Stimulated activated CD4-positive, alpha-beta T cell treated with anti-CD3 and anti-CD28 coated beads, Interleukin-2, amount 100 ng/mL, for 48 hours (primary cell): Measurements from ENCODE around the gene FAM163B.

Experiments used
- DNase-seq, 2 donors: peaks; one replicate each; pipeline ENCODE4 v3.0.0-alpha.2; 2020

FAM163B gene

DNA sequence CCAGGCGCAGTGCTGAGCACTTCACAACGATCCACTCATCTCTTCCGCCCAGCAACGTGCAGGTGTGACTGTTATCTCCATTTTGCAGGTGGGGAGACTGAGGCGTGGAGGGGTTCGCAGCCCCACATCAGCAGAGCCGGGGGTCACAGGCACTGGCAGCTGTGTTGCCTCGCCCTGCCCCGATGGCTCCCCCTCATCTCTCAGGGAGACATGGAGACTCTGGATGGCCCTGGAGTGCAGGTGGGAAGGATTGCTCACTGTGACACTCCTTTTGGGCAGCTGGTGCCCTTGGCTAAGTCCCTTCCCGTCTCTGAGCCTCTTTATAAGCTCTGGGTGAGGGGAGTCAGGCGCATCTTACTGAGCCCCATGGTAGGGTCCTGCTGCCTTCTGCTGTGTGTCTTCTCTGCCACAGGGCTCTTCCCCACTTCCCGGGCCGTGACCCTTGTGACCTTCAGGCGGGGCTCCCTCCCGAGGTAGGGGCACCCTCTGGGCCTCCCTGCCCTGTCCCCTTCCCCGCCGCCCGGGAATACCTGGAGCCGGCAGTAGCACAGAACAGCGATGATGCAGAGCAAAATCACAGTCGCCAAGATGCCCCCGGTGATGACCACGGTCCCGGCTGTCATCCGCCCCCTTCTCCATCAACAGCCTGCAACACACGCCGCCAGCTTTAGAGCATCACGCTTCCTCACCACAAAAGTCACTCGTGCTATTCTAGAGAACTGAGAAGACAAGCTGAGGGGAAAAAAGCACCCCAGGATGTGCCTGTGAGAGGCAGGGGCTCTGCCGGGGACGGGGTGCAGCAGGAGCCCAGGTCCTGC is 29.4 kb downstream of the FAM163B start:
- no peak for DNase-seq

DNA sequence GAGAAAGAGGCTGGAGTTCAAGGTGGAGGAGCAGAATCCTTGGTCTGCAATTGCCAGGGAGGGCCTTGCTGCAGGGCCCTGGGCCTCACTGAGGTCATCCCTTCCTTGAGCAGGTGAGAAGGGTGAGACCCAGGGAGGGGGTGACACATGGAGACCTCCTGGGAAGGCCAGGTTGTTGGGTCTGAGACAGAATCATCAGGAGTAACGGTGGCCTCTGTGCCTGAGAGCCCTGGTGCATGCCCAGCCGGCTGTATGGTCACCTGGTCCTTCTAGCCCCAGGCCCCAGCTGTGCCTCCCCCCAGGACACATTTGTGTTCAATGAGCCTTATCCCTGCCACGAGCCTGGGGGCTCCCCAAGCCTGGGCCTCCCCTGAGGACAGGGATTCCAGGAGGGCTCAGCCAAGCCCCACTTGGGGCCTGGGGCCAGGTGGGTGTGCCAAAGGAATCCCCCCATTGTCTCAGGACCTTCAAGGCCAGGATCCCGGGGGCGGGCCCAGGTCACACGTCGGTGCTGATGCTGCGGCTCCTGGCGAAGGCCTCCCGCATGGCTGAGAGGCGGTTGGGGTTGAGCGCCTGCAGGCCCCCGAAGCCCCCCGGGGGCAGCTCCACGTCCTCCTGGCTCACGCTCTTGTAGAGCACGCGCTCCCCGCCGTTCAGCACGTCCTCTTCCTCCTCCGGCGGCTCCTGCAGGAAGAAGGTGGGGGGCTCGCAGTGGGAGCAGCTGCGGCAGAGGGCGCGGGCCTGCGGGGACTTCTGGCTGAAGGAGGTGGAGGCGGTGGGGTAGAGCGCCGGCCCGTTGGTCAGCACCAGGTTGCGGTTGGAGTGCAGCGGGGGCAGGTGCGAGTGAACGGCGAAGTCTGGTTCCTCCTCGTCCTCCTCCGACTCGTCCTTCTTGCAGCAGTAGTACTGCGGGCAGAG is 30.4 kb downstream of the FAM163B start:
- DNase-seq, result no peak

DNA sequence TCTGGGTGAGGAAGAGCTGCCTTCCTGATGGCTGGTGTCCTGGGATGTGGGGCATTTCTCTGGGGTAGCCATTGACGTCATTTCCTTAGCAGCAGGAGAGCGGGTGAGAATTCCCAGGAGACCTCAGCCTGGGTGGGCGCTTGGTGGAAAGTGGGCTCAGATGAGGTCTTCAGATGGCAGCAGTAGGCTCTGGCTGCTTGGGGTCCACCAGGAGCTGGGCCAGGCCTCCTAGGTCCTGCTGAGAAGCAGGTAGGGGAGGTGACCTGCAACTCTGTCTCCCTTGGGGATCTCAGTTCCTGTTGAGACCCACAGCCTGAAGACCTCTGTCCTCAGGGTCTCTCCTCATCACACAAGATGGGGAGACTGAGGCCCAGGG is 31.5 kb downstream of the FAM163B start:
- DNase-seq, result no peak

DNA sequence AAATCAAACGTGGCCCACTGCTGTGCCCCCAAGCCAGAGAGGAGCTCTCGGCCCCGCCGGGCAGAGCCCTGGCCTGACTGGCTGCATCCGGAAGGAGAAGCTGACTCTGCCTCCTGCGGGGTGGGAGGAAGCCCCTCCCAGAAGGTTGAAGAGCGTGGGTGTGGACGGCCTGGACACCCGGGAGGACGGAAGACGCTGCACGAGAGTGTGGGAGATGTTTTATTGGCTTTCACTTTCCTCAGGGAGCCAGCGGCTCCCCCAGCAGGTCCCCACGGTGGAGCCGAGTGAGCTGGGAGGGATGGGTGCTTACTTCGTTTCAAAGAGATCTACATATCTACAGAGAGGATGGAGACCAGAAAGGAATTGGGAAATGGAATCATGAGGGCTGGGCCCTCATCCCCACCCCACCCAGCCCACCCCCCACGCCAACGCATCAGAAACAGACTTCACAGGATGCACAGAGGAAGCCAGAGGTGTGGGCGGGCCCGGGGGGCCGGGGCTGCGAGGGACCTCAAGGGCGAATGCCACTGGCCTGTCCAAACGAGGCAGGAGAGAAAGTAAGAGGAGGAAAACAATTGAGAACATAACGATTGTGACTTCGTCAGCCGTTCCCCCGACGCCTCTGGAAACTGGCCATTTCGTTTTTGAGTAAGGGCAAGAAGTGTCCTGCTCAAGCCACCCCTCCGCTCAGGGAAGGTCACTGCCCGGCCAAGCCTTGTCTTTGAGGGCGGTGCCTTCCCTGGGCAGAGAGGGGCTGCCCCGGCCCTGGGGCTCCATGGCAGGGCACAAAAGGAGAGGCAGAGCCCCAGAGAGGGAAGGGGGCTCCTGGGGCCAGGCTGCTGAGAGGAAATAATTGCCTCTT is 32.1 kb downstream of the FAM163B start:
- no peak for DNase-seq

DNA sequence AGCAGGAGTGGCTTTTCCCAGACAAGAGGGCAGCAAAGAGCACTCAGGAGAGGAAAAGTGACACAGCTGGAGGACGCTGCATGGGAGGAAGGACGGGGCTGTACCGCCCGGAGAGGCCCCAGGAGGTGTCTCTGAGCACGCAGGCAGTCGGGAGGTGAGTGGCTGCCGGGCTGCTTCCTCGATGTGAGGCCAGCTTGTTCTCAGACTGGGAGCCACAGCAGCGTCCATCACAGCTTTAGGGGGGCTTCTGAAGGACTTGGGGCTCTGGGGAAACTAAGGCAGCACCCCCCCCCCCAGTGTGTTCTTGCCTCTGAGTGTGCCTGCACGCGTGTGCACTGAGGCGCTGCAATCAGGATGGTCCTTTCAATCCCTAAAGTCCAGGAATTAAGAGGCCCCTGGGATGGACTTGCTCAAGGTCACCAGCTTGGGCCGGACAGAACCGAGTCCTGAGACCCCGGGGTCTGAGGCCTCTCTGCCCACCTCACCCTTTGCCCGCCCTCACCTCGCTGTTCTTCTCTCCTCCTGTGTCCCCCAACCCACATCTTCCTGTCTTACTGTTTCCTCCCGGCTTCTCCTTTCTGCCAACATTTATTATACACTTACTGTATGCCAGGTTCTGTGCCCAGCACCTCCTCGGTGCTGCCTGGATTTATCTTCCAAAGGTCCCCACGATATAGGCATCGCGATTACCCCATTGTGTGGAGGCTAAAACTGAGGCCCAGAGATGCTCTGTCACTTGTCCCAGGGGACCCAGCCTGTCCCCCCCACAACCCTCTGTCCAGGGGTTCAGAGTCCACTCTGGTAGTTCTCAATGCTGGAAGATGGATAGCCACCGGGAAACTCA is 32.9 kb downstream of the FAM163B start:
- no peak for DNase-seq

DNA sequence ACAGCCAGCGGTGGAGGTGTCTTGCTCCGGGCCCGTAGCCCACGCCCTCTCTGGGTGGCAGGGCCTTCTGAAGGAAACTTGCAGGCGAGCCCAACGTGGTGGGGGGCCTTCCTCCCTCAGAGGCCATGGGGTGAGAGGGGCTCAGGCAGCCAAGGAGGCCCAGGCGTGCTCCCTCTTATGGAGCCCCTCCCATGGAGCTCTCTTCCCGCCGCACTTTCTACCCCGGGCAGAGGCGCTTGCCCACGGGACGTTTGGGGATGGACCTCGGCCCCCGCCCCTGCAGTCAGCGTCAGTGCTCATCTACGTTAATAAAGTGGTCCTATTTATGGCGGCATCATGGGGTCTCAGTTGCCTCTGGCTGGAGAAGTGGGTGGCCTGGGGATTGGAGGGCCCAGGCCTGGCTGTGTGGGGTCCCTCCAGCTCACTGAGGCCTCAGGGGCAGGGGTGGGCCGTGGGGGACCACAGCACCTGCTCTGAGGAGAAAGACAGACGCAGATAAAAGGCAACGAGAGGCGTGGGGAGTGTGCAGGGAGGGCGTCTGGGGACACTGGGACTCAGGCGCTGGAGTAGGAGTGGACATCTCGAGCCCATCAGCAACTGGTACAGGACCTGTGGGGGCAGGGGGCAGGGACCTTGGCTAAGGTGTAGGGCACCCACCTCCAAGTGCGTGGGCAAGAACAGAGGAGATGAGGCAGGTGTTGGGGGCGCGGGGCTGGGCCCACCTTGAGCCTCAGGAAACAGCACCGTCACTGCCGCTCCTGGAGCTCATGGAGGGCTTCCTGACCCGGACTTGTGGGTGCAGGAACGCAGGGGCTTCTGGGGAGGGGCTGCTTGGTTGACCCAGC is 33.8 kb downstream of the FAM163B start:
- no peak for DNase-seq

DNA sequence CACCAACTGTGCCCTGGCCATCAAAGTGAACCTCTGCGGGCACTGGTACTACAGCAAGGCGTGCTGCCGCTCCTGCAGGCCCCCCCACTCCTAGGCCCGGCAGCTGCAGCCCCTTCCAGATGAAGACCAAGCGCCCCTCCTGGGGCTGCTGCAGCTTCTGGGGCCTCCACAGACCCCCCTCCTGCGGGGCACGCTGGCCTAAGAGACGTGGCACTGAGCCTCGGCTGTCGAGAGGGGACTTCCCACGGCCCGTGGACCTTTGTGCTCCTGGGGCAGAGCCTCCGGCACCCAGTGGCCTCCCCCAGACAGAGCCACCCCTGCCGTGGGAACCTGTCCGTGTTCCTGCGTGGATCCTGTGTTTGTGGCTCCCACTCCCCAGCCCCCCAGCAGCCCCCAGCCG is 34.4 kb downstream of the FAM163B start:
- no peak for DNase-seq

DNA sequence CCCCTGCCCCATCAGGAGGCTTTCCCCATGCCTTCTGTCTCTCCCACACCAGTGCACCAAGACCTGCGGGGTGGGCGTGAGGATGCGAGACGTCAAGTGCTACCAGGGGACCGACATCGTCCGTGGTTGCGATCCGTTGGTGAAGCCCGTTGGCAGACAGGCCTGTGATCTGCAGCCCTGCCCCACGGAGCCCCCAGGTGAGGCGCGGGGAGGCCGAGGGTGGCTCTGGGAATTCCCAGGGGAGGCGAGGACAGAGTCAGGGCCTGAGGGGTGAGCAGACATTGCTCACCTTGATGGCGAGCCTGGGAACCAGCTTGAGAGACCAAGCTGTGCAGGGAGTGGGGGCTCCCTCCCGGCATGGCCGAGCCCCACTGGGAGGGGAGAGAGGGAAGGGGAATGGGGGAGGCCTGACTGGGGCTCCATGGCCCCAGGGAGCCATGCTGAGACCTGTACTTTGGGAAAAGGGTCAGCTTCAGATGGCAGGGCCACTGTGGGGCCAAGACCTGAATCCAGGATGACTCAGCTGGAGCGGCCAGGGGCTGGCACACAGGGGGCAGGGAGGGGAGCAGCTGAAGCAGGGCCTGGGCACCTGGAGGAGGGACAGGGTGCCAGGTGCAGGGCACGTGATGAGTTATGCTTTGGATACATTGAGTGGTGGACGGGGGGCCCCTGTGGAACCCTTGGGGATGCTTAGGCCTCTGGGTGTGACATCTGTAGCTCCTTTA is 35.2 kb downstream of the FAM163B start:
- DNase-seq, result no peak

DNA sequence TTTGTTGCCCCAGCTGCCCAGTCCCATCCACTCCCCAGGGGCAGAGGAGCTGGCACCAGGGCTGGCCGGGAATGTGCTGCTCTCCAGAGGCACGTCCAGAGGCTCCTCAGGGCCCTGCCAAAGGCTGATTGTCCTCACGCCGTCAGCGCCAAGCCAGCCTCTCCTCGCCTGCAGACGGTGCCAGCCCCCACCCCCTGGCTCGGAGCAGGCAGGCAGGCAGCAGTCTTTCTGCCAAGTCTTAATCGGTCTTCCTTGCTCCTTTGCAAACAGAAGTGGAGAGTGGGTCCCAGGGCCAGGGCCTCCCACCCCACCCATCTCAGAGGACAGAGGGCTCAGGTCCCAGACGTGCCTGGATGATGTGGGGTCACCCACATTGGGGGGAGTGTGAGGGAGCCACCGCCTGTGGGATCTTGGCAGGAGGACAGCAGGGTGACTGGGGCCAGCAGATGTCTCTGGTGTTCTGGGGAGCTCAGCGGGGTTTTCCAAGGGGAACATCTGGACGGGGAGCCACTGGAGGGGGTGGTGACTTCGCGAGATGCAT is 36.3 kb downstream of the FAM163B start:
- DNase-seq, result no peak

DNA sequence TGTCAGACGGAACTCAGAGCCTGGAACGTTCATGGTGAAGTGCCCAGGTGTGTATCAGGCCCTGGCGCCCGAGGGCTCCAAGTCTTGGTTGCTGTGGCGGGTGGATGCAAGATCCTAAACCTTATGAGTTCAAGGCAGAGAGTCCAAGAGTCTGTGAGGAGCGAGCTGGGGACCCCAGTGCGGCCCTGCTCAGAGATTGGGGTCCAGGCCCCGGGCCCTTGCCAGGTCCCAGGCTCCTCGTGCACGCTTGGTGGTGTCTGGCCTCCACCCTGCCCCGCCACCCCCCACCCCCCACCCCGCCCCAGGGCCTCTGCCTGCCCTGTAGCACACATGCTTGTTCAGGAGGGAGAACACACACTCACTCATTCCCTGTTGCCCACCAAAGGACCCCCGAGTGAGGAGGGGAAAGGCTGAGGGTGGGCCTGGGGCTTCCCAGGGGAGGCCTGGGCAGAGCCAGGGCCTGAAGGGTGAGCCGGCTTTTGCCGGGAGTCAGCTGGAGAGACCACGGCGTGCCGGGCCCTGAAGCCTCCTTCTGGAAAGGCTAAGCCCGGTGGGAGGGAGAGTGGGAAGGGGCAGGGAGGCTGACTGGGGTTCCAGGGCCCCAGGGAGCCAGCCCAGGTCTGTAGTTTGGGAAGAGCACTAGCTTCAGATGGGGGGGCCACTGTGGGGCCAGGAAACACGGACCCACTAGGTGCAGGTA is 37.1 kb downstream of the FAM163B start:
- DNase-seq, result no peak

DNA sequence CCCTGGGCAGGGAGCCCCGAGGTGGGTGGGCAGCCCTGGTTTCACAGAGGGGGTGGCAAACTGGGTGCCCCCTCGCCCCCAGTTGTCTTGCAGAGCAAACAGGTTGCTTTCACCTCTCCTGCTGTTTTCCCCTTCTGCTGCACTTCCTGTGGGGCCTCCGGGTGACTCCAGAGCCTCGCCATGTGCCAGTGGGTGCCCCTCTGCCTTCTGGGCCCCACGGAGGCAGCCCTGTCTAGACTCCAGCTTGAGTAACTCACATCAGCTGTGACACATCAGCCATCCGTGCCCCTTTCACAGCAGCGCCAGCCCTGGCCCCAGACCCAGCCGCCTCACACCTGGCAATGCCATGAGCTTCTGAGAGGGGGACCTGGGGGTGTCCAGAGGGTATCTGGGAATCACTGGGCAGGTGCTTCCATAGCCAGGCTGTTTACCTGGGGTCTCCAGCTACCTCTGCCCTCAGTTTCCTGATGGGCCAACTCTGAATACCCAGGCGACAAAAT is 37.7 kb downstream of the FAM163B start:
- no peak for DNase-seq

DNA sequence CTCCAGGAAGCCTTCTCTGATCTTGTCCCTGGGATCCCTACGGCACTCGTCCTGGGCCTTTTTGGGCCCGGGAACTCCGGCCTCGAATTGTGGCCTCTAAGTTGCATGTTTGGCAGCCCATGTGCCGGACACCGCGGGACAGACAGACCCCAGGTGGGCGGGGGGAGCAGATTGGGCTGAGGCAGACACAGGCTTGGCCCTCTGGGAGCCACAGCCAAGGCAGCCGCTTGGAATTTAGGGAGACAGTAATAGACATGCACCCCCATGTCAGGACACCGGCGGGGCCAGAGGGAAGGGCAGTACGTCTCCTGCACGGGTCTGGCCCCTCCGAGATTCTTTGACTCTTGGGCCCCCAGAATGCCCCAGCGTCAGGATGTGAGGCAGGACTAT is 38.5 kb downstream of the FAM163B start:
- DNase-seq, result no peak

DNA sequence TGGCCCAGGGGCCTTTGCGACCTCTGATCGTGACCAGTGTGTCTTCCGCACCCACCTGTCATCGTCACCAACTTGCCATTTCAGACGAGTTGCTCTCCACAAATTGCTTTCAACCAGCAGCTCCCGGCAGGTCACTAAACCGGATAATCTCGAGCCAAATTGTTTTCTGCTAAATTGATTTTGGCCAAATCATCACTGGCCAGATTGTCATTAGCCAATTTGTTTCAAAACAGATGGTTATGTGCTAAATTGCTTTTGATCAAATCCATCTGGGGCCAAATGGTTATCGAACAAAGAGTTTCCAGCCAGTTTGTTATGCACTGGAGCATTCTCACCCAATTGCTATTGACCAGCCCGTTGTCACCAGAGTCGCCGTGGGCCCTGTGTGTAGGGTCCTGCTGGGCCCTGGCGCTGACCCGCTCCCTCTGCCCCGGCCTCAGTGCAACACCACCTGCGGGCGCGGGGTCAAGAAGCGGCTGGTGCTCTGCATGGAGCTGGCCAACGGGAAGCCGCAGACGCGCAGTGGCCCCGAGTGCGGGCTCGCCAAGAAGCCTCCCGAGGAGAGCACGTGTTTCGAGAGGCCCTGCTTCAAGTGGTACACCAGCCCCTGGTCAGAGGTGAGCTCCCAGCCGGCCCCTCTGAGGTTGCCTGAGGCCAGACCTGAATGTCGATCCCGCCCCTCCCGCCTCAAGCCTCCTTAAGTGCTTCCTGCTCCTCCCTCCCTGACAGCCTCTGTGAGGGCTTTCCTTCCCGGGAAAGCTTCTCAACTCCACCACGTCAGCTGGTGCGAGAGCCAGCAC is 39.1 kb downstream of the FAM163B start:
- DNase-seq, result no peak

DNA sequence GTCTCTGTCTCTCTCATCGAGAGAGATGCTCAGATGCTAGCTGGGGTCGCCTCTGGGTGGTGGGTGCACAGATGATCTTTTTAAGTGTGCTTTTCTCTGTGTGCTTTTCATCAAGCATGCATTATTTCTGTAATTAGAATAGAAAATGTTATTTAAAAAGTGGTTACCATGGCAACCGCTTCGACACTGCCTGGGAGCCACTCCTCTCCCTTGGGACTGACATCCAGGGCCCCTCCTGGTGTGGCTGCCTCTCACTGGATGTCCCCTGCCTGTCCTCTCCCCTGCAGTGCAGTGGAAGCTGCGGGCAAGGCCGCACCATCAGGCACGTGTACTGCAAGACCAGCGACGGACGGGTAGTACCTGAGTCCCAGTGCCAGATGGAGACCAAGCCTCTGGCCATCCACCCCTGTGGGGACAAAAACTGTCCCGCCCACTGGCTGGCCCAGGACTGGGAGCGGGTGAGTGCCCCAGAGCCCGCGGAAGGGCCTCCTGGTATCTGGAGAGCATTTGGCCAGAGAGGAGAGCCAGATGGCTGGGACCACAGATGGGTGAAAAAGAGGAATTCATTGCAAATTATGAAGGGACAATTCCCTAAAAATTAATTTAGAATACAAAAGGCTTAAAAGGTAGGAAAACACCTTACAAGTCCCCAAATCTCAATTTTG is 39.9 kb downstream of the FAM163B start:
- DNase-seq, result no peak

DNA sequence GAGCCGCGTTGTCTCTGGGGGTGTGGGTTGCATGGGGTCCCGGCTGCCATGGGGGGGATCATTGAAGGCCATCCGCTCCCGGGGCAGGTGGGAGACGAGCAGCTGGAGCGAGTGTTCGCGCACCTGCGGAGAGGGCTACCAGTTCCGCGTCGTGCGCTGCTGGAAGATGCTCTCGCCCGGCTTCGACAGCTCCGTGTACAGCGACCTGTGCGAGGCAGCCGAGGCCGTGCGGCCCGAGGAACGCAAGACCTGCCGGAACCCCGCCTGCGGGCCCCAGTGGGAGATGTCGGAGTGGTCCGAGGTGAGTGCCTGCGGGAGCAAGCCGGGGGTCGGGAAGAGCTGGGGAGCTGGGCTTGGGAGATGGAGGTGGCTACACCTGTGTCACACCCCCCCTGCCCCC is 41.0 kb downstream of the FAM163B start:
- DNase-seq, result no peak

DNA sequence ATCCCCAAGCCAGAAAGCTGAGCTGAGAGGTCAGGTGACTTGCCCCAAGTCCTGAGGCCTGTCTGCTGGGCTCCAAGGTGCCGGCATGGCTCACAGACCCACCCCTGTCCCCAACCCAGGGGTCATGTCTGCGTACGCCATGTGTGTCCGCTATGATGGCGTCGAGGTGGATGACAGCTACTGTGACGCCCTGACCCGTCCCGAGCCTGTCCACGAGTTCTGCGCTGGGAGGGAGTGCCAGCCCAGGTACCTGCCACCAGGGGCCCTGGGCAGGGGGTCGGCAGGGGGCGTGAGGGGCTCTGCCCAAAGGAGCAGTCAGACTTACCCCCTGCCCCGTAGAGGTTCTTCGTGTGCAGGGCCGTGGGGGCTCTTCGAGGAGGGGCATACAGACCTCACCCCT is 42.4 kb downstream of the FAM163B start:
- DNase-seq, result no peak

DNA sequence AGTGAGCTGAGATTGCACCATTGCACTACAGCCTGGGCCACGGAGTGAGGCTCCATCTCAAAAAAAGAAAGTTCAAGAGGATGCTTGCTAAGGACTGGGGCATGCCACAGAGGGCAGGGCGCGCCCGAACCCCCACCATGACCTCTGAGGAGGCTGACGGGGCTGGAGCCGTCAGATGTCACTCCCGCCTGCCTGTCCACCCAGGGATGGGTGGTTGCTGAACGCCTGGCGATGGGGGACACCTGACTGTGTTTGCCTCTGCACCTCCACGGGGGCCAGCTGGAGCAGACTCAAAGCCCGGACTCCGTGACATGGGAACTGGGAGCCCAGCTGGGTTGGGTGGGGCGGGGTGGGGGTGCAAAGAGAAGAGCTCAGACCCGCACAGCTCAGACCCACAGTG is 42.8 kb downstream of the FAM163B start:
- no peak for DNase-seq
